Keratinocyte (primary cell): Measurements from ENCODE around the gene C14orf119. TPM values are rescaled to one million over a fixed set of nuclear protein-coding genes. Genes with fewer than 3 reads are reported as not detected.

Experiments
- DNase-seq: peaks from one replicate; pipeline ENCODE4 v3.0.0-alpha.2; 2011; ENCODE audit warnings: low read depth, missing footprints, low spot score
- FAIRE-seq: peaks from 2 replicates; lab custom pipeline; 2011; peaks lifted over from hg19 to GRCh38; lab: Jason Lieb, UNC
- H2AFZ ChIP-seq: 2 replicates; pipeline ENCODE4 v1.6.0; 2012; ENCODE audit warnings: low read length, control low read depth, inconsistent platforms; ENCODE audit not compliant: control insufficient read depth
- H3K27ac ChIP-seq: 2 replicates; pipeline ENCODE4 v1.5.1; 2011; ENCODE audit warnings: low read length; ENCODE audit not compliant: control insufficient read depth, insufficient read depth
- H3K27me3 ChIP-seq: 3 replicates; pipeline ENCODE4 v1.6.0; 2011; ENCODE audit warnings: low read length; ENCODE audit not compliant: control insufficient read depth, insufficient read depth; ENCODE audit errors: extremely low read depth
- H3K36me3 ChIP-seq, 2 experiments: 2 replicates in 1 of 2; 3 replicates in 1 of 2; pipeline ENCODE4 v1.5.1; 2011; ENCODE audit warnings: low read length in 2 of 2, mild to moderate bottlenecking in 1 of 2; ENCODE audit not compliant: control insufficient read depth in 2 of 2, insufficient read depth in 2 of 2; ENCODE audit errors: extremely low read depth in 1 of 2
- H3K4me1 ChIP-seq: 3 replicates; pipeline ENCODE4 v1.5.1; 2011; ENCODE audit warnings: low read length; ENCODE audit not compliant: control insufficient read depth, insufficient read depth; ENCODE audit errors: extremely low read depth
- H3K4me2 ChIP-seq: 3 replicates; pipeline ENCODE4 v1.6.0; 2011; ENCODE audit warnings: low read depth, low read length; ENCODE audit not compliant: control insufficient read depth, insufficient read depth; ENCODE audit errors: extremely low read depth
- H3K4me3 ChIP-seq, 3 experiments: fragments of 200-600 bp in 1 of 3; sonication (generic) in 1 of 3; 2 replicates in 2 of 3; 3 replicates in 1 of 3; pipeline ENCODE4 v1.5.1; 2011 to 2016; ENCODE audit warnings: low read length in 3 of 3, mild to moderate bottlenecking in 3 of 3, control low read depth in 2 of 3, inconsistent platforms in 1 of 3, low read depth in 1 of 3, mixed read lengths in 1 of 3, mixed run types in 1 of 3, moderate library complexity in 1 of 3; ENCODE audit not compliant: control insufficient read depth in 2 of 3, insufficient read depth in 2 of 3; ENCODE audit errors: extremely low read depth in 1 of 3
- H3K79me2 ChIP-seq: 2 replicates; pipeline ENCODE4 v1.6.0; 2012; ENCODE audit warnings: low read length; ENCODE audit not compliant: control insufficient read depth, insufficient read depth
- H3K9ac ChIP-seq: 3 replicates; pipeline ENCODE4 v1.6.0; 2011; ENCODE audit warnings: low read length; ENCODE audit not compliant: control insufficient read depth, insufficient read depth; ENCODE audit errors: extremely low read depth
- H3K9me1 ChIP-seq: 3 replicates; pipeline ENCODE4 v1.6.0; 2011; ENCODE audit warnings: low read length; ENCODE audit not compliant: control insufficient read depth, insufficient read depth; ENCODE audit errors: extremely low read depth
- H3K9me3 ChIP-seq: 2 replicates; pipeline ENCODE4 v1.5.1; 2012; ENCODE audit warnings: low read depth, low read length; ENCODE audit not compliant: control insufficient read depth
- H4K20me1 ChIP-seq: 3 replicates; pipeline ENCODE4 v1.6.0; 2011; ENCODE audit warnings: low read length; ENCODE audit not compliant: control insufficient read depth, insufficient read depth; ENCODE audit errors: extremely low read depth
- EZH2 ChIP-seq: IDR thresholded peaks from one replicate; pipeline ENCODE4 v1.6.1; 2012; ENCODE audit warnings: inconsistent platforms, mild to moderate bottlenecking, low read length, moderate library complexity
- dilution Hi-C: fragments of 300-500 bp; cut with MboI; formaldehyde crosslinking; loops from one replicate; pipeline ENCODE4 v1.7.0; 2020; ENCODE audit warnings: low sequenced_read_pairs; ENCODE audit not compliant: extremely low pct_ligation_motif_present
- polyA plus RNA-seq, 5 experiments: library from polyadenylated mRNA; depleted of rRNA in 3 of 5; stranded (reverse) in 3 of 5; stranded (forward) in 1 of 5; unstranded in 1 of 5; fragments of >200 nt; gene quantifications; 1 replicate in 1 of 5; 2 replicates in 3 of 5; 3 replicates in 1 of 5; pipeline versions ENCODE4 v1.2.1 to v1.2.3, GENCODE V29; 2011 to 2012; ENCODE audit warnings: missing spikeins in 2 of 5, low read depth in 1 of 5, low replicate concordance in 1 of 5
- TF ChIP-seq, protein P1 (sequence below), 3 experiments: IDR thresholded peaks in 1 of 3; conservative IDR thresholded peaks in 1 of 3; optimal IDR thresholded peaks in 1 of 3; 2 replicates in 2 of 3; 3 replicates in 1 of 3; pipeline versions ENCODE3 to v1.5.1; 2011; ENCODE audit warnings: low read length in 3 of 3, mild to moderate bottlenecking in 3 of 3, moderate library complexity in 2 of 3, control low read depth in 1 of 3, inconsistent platforms in 1 of 3; ENCODE audit not compliant: insufficient read depth in 2 of 3; ENCODE audit errors: extremely low read depth in 1 of 3

C14orf119 gene
- polyA plus RNA-seq, 1 donor (not counting 4 experiments of a cell fraction or from before 2014, with no cell fraction given) = 73.7 TPM

DNA sequence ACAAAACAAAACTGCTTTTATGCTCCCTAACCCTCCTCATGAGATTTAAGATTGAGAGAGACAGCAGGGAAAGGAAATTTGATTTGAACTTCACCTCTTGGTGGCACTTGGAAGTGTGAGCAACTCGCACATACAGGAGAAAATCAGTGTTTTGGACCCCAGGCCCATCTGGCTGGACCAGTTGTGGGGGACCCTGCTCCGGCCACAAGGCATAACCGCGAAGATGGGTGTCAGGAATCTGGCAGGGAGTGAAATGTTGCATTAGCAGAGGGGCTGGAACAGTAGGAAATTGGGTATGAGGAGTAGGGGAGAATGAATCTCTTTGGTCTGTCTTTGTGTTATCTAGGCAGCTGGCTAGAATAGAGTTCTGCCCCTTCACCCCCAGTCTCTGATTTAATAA, 8.3 kb downstream of the C14orf119 start:
- Histone ChIP-seq H3K36me3 (peaks cover 0 to 3% of the 10 kb centered on the region in 2 experiments), H3K27me3 (no peaks in the 10 kb centered on the region), H3K4me1 (no peaks in the 10 kb centered on the region), H3K9ac (no peak overlapping the region), H3K9me1 (no peaks in the 10 kb centered on the region), H3K4me3 (no peak overlapping the region), H2AFZ (no peak overlapping the region), H3K27ac (no peak overlapping the region), H3K4me2 (no peak overlapping the region), H3K9me3 (no peaks in the 10 kb centered on the region), H4K20me1 (no peaks in the 10 kb centered on the region), H3K79me2 (peaks cover 9% of the 10 kb centered on the region)
- no peak for FAIRE-seq
- dilution Hi-C loops = no loop called here
- no peak for TF ChIP-seq EZH2
- TF ChIP-seq, protein P1, sequence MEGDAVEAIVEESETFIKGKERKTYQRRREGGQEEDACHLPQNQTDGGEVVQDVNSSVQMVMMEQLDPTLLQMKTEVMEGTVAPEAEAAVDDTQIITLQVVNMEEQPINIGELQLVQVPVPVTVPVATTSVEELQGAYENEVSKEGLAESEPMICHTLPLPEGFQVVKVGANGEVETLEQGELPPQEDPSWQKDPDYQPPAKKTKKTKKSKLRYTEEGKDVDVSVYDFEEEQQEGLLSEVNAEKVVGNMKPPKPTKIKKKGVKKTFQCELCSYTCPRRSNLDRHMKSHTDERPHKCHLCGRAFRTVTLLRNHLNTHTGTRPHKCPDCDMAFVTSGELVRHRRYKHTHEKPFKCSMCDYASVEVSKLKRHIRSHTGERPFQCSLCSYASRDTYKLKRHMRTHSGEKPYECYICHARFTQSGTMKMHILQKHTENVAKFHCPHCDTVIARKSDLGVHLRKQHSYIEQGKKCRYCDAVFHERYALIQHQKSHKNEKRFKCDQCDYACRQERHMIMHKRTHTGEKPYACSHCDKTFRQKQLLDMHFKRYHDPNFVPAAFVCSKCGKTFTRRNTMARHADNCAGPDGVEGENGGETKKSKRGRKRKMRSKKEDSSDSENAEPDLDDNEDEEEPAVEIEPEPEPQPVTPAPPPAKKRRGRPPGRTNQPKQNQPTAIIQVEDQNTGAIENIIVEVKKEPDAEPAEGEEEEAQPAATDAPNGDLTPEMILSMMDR (optimal IDR thresholded peaks at IDR 0.05 in 1 of 3, IDR thresholded peaks at IDR 0.05 in 1 of 3, conservative IDR thresholded peaks at IDR 0.05 in 1 of 3; ENCODE audit: extremely low read depth in 1 of 3, insufficient read depth in 2 of 3, low read length in 3 of 3) = no peak
- DNase-seq = no peak

DNA sequence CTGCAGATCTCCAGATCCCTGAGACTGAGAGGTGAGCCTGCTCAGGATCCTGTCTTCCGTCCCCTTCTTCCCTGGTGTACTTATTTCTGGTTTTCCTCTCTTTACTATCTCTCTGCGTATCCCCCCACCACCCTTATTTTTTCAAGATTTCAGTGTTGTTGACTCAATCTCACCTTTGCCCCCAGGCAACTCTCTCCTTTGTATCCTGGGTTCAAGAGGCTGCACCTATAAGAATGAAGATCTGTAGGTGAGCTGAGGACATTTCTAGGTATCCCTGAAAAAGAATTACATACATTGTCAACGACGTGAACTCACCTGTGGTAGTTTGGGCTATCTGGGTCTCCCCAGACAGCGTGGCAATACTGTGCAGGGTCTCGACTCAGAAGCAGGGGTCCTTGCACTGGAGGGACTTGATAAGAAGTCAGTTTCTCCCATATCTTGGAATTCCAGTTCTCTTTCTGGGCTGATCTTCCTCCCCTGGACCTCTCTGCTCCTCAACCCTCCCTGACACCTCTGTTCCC, 8.8 kb downstream of the C14orf119 start:
- H3K9me1 ChIP-seq = no peaks in the 10 kb centered on the region
- no peak overlapping the region for H3K4me3 ChIP-seq
- no peak overlapping the region for H3K9ac ChIP-seq
- DNase-seq (no peak), FAIRE-seq (no peak)
- H3K27ac ChIP-seq = no peak overlapping the region
- TF ChIP-seq EZH2 = no peak
- TF ChIP-seq, protein P1 (optimal IDR thresholded peaks at IDR 0.05 in 1 of 3, IDR thresholded peaks at IDR 0.05 in 1 of 3, conservative IDR thresholded peaks at IDR 0.05 in 1 of 3; ENCODE audit: extremely low read depth in 1 of 3, insufficient read depth in 2 of 3, low read length in 3 of 3) = no peak
- H3K27me3 ChIP-seq = no peaks in the 10 kb centered on the region
- no peaks in the 10 kb centered on the region for H3K4me1 ChIP-seq
- no peaks in the 10 kb centered on the region for H4K20me1 ChIP-seq
- H3K9me3 ChIP-seq = no peaks in the 10 kb centered on the region
- dilution Hi-C loops = no loop called here
- peaks cover 0 to 2% of the 10 kb centered on the region in 2 experiments for H3K36me3 ChIP-seq
- H2AFZ ChIP-seq = no peak overlapping the region
- H3K79me2 ChIP-seq = peaks cover 5% of the 10 kb centered on the region
- no peak overlapping the region for H3K4me2 ChIP-seq
